Neural cell (in vitro differentiated cells): ENCODE results near the gene APBA2. TPM values are rescaled to one million over a fixed set of nuclear protein-coding genes. Genes with fewer than 3 reads are reported as not detected.

Experiments used
- H2AFZ ChIP-seq: fragments of 200-600, 300-800 bp; sonication (generic), shearing (Covaris generic); 2 replicates; pipeline ENCODE4 v1.6.0; 2014; ENCODE audit warnings: low read depth, mild to moderate bottlenecking, antibody characterized with exemption, low read length, moderate library complexity
- H3F3A ChIP-seq: fragments of 200-600 bp; shearing (Covaris generic); 2 replicates; pipeline ENCODE4 v1.6.1; 2016; ENCODE audit warnings: mild to moderate bottlenecking, moderate library complexity, mixed read lengths, antibody characterized with exemption, low read length; ENCODE audit not compliant: insufficient read depth, poor library complexity, severe bottlenecking
- H3K27ac ChIP-seq: fragments of 200-600, 300-800 bp; sonication (generic), shearing (Covaris generic); 2 replicates; pipeline ENCODE4 v1.5.1; 2014; ENCODE audit warnings: mild to moderate bottlenecking, low read length, moderate library complexity
- H3K27me3 ChIP-seq: fragments of 300-800, 200-600 bp; sonication (generic), shearing (Covaris generic); 2 replicates; pipeline ENCODE4 v1.6.0; 2014; ENCODE audit warnings: mild to moderate bottlenecking, low read depth, low read length, moderate library complexity; ENCODE audit not compliant: insufficient read depth
- H3K36me3 ChIP-seq: fragments of 300-800, 200-600 bp; sonication (generic), shearing (Covaris generic); 2 replicates; pipeline ENCODE4 v1.5.1; 2014; ENCODE audit warnings: mild to moderate bottlenecking, antibody characterized with exemption, low read length, moderate library complexity; ENCODE audit not compliant: insufficient read depth
- H3K4me2 ChIP-seq: fragments of 300-800, 200-600 bp; sonication (generic), shearing (Covaris generic); 2 replicates; pipeline ENCODE4 v1.6.0; 2014; ENCODE audit warnings: mild to moderate bottlenecking, low read length
- H3K4me3 ChIP-seq: fragments of 300-800, 200-600 bp; sonication (generic), shearing (Covaris generic); 2 replicates; pipeline ENCODE4 v1.5.1; 2014; ENCODE audit warnings: mild to moderate bottlenecking, low read length, moderate library complexity
- H3K79me2 ChIP-seq: fragments of 200-600 bp; shearing (Covaris generic); replicated peaks from 2 replicates; pipeline ENCODE4 v1.6.0; 2014; ENCODE audit warnings: mild to moderate bottlenecking, low read length, moderate library complexity; ENCODE audit not compliant: insufficient read depth
- H3K9ac ChIP-seq: fragments of 300-800, 200-600 bp; sonication (generic), shearing (Covaris generic); 2 replicates; pipeline ENCODE4 v1.6.1; 2016; ENCODE audit warnings: mild to moderate bottlenecking, low read length, mixed read lengths
- H3K9me2 ChIP-seq: fragments of 200-600 bp; shearing (Covaris generic); 2 replicates; pipeline ENCODE4 v1.6.1; 2016; ENCODE audit warnings: mild to moderate bottlenecking, low read length, mixed read lengths; ENCODE audit not compliant: insufficient read depth
- H3K9me3 ChIP-seq: fragments of 200-600, 300-800 bp; sonication (generic), shearing (Covaris generic); 2 replicates; pipeline ENCODE4 v1.6.1; 2016; ENCODE audit warnings: mild to moderate bottlenecking, mixed run types, low read length, moderate library complexity, mixed read lengths
- H4K20me1 ChIP-seq: fragments of 200-600 bp; shearing (Covaris generic); 2 replicates; pipeline ENCODE4 v1.6.1; 2016; ENCODE audit warnings: mild to moderate bottlenecking, mixed run types; ENCODE audit not compliant: insufficient read depth
- EP300 ChIP-seq: fragments of 450-650 bp; conservative IDR thresholded peaks from 2 replicates; pipeline ENCODE4 v1.6.1; 2014; ENCODE audit warnings: antibody characterized with exemption, mild to moderate bottlenecking, moderate library complexity; ENCODE audit not compliant: poor library complexity, severe bottlenecking
- EZH2 ChIP-seq: fragments of 200-600, 300-800 bp; shearing (Covaris generic), sonication (generic); IDR thresholded peaks from 2 replicates; pipeline ENCODE4 v1.6.1; 2014; ENCODE audit warnings: antibody characterized with exemption, low read length, borderline replicate concordance, mild to moderate bottlenecking; ENCODE audit not compliant: insufficient read depth, poor library complexity, severe bottlenecking
- MXI1 ChIP-seq: fragments of 450-650 bp; conservative IDR thresholded peaks from 2 replicates; pipeline ENCODE4 v1.6.1; 2014; ENCODE audit warnings: antibody characterized with exemption, mild to moderate bottlenecking; ENCODE audit not compliant: poor library complexity, severe bottlenecking
- POLR2AphosphoS5 ChIP-seq: IDR thresholded peaks from 2 replicates; pipeline ENCODE4 v1.6.1; 2012
- RAD21 ChIP-seq: fragments of 450-650 bp; conservative IDR thresholded peaks from 2 replicates; pipeline ENCODE4 v1.6.1; 2014; ENCODE audit warnings: antibody characterized with exemption, mild to moderate bottlenecking, moderate library complexity
- REST ChIP-seq: IDR thresholded peaks from 2 replicates; pipeline ENCODE4 v1.6.1; 2012; ENCODE audit warnings: borderline replicate concordance
- SMC3 ChIP-seq: fragments of 450-650 bp; conservative IDR thresholded peaks from 2 replicates; pipeline ENCODE4 v1.6.1; 2014; ENCODE audit warnings: antibody characterized with exemption, mild to moderate bottlenecking, moderate library complexity; ENCODE audit not compliant: poor library complexity
- TAF1 ChIP-seq: IDR thresholded peaks from 2 replicates; pipeline ENCODE4 v1.6.1; 2012; ENCODE audit warnings: low read depth
- polyA plus RNA-seq: library from polyadenylated mRNA; depleted of rRNA; stranded (reverse); fragments of >200 nt; gene quantifications from 2 replicates; pipeline ENCODE4 v1.2.3, GENCODE V29; 2014
- TF ChIP-seq, protein P1 (sequence below): fragments of 450-650 bp; IDR thresholded peaks from 2 replicates; pipeline ENCODE4 v1.5.1; 2014; ENCODE audit warnings: antibody characterized with exemption, mild to moderate bottlenecking, moderate library complexity; ENCODE audit not compliant: poor library complexity, severe bottlenecking

APBA2 gene
- polyA plus RNA-seq, 1 donor from 2014 or later, result 134 TPM

GRCh38 chr15:29057856-29058255 lies 172.1 kb downstream of the APBA2 start:
- no peak overlapping the region for H3K4me3 ChIP-seq
- H3K79me2 ChIP-seq, result no peaks in the 10 kb centered on the region
- no peaks in the 10 kb centered on the region for H4K20me1 ChIP-seq
- no peak overlapping the region for H2AFZ ChIP-seq
- no peaks in the 10 kb centered on the region for H3K9me2 ChIP-seq
- TF ChIP-seq EP300 (no peak), MXI1 (no peak), SMC3 (no peak), REST (no peak), TAF1 (no peak), RAD21 (no peak), EZH2 (no peak), POLR2AphosphoS5 (no peak)
- TF ChIP-seq, protein P1, sequence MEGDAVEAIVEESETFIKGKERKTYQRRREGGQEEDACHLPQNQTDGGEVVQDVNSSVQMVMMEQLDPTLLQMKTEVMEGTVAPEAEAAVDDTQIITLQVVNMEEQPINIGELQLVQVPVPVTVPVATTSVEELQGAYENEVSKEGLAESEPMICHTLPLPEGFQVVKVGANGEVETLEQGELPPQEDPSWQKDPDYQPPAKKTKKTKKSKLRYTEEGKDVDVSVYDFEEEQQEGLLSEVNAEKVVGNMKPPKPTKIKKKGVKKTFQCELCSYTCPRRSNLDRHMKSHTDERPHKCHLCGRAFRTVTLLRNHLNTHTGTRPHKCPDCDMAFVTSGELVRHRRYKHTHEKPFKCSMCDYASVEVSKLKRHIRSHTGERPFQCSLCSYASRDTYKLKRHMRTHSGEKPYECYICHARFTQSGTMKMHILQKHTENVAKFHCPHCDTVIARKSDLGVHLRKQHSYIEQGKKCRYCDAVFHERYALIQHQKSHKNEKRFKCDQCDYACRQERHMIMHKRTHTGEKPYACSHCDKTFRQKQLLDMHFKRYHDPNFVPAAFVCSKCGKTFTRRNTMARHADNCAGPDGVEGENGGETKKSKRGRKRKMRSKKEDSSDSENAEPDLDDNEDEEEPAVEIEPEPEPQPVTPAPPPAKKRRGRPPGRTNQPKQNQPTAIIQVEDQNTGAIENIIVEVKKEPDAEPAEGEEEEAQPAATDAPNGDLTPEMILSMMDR, result no peak
- no peaks in the 10 kb centered on the region for H3F3A ChIP-seq
- no peak overlapping the region for H3K9ac ChIP-seq
- no peaks in the 10 kb centered on the region for H3K27me3 ChIP-seq
- H3K9me3 ChIP-seq, result no peaks in the 10 kb centered on the region
- H3K36me3 ChIP-seq, result no peaks in the 10 kb centered on the region
- H3K27ac ChIP-seq, result no peak overlapping the region
- H3K4me2 ChIP-seq, result no peak overlapping the region

DNA sequence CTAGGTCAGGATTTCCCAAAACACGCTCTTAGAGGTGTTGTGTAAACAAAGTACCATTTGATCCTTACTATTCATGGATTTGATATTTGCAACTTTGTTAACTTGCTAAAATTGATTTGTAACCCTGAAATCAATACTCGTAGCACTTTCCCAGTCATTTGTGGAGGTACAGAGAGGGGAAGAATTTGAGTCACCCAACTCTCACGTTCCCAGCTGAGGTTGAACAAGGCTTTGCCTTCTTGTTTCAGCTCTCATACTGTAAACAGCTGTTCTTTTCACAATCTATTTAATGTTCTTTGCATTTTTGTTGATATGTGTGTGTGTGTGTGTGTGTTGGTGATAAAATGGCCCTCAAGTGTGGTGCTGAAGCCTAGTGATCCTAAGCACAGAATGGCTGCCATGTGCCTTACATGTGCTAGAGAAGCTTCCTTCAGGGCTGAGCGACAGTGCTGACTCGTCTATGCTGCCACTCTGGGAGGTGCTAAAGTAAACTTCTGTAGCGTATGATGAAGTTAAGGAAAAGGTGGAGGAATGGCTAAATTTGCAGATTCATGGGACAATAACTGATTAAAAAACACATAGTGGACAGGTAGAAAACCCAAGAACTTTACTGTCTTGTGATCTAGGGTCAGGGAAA lies 173.2 kb downstream of the APBA2 start:
- H3K9me2 ChIP-seq, result no peaks in the 10 kb centered on the region
- H3K9me3 ChIP-seq, result no peaks in the 10 kb centered on the region
- H3K27ac ChIP-seq, result no peak overlapping the region
- H3K4me3 ChIP-seq, result no peak overlapping the region
- no peak for TF ChIP-seq EP300
- TF ChIP-seq REST, result no peak
- no peak for TF ChIP-seq SMC3
- TF ChIP-seq TAF1, result no peak
- TF ChIP-seq, protein P1, result no peak
- TF ChIP-seq EZH2, result no peak
- no peak for TF ChIP-seq RAD21
- no peak for TF ChIP-seq MXI1
- no peak for TF ChIP-seq POLR2AphosphoS5
- H3K9ac ChIP-seq, result no peak overlapping the region
- H4K20me1 ChIP-seq, result no peaks in the 10 kb centered on the region
- no peaks in the 10 kb centered on the region for H3K79me2 ChIP-seq
- H3K27me3 ChIP-seq, result no peaks in the 10 kb centered on the region
- no peak overlapping the region for H3K4me2 ChIP-seq
- H3F3A ChIP-seq, result no peaks in the 10 kb centered on the region
- H3K36me3 ChIP-seq, result no peaks in the 10 kb centered on the region
- no peak overlapping the region for H2AFZ ChIP-seq
